ENCODE measurements around the gene SLC17A5.

SLC17A5 gene

GRCh38 chr6:73666393-73666792 is 12.6 kb upstream of the SLC17A5 start:
- in situ Hi-C loops (cut with HindIII; ENCODE audit: low sequenced_read_pairs) = no loop called here
- H3K4me3 ChIP-seq (ENCODE audit: low read depth, low read length) = no peak overlapping the region
- no peak for DNase-seq (ENCODE audit: low read depth, low spot score)
- TF ChIP-seq CTCF (IDR thresholded peaks at IDR 0.05; ENCODE audit: low read depth, low read length) = no peak

- in situ Hi-C loops (cut with HindIII; ENCODE audit: low sequenced_read_pairs) = no loop called here
- TF ChIP-seq CTCF (IDR thresholded peaks at IDR 0.05; ENCODE audit: low read depth, low read length) = no peak
- no peak overlapping the region for H3K4me3 ChIP-seq (ENCODE audit: low read depth, low read length)
- DNase-seq (ENCODE audit: low read depth, low spot score) = no peak
These were observed 12.0 kb upstream of the SLC17A5 start for GRCh38 chr6:73665686-73666319.

- TF ChIP-seq CTCF (IDR thresholded peaks at IDR 0.05; ENCODE audit: low read depth, low read length) = no peak
- H3K4me3 ChIP-seq (ENCODE audit: low read depth, low read length) = no peak overlapping the region
- no peak for DNase-seq (ENCODE audit: low read depth, low spot score)
- in situ Hi-C loops (cut with HindIII; ENCODE audit: low sequenced_read_pairs) = no loop called here
These were observed 10.9 kb upstream of the SLC17A5 start for GRCh38 chr6:73664701-73665100.

- in situ Hi-C loops (cut with HindIII; ENCODE audit: low sequenced_read_pairs) = no loop called here
- H3K4me3 ChIP-seq (ENCODE audit: low read depth, low read length) = no peak overlapping the region
- no peak for DNase-seq (ENCODE audit: low read depth, low spot score)
These were observed 3.4 kb upstream of the SLC17A5 start for GRCh38 chr6:73657201-73657600.

GRCh38 chr6:73656531-73657145 is 2.8 kb upstream of the SLC17A5 start:
- DNase-seq (ENCODE audit: low read depth, low spot score) = no peak
- in situ Hi-C loops (cut with HindIII; ENCODE audit: low sequenced_read_pairs) = no loop called here
- no peak for TF ChIP-seq CTCF (IDR thresholded peaks at IDR 0.05; ENCODE audit: low read depth, low read length)
- H3K4me3 ChIP-seq (ENCODE audit: low read depth, low read length) = no peak overlapping the region

More at GRCh38 chr6:73657201-73657600, 3.4 kb upstream of the SLC17A5 start:
- TF ChIP-seq CTCF (IDR thresholded peaks at IDR 0.05; ENCODE audit: low read depth, low read length) = no peak

GRCh38 chr6:73655341-73655917 is 1.6 kb upstream of the SLC17A5 start:
- TF ChIP-seq CTCF (IDR thresholded peaks at IDR 0.05; ENCODE audit: low read depth, low read length) = no peak
- H3K4me3 ChIP-seq (ENCODE audit: low read depth, low read length) = no peak overlapping the region
- in situ Hi-C loops (cut with HindIII; ENCODE audit: low sequenced_read_pairs) = no loop called here
- DNase-seq (ENCODE audit: low read depth, low spot score) = no peak
